A549 (cell line): Measurements from ENCODE around the gene GLT1D1.

Experiments used
- CHD2 ChIP-seq: fragments of 150-350 bp; IDR thresholded peaks from 2 replicates; pipeline ENCODE4 v1.6.1; 2014; ENCODE audit warnings: low read length; ENCODE audit not compliant: partially characterized antibody
- CTCF ChIP-seq: fragments of >200 bp; sonication (Bioruptor Twin); formaldehyde crosslinking; IDR thresholded peaks from 3 replicates; pipeline ENCODE4 v1.5.1; 2016
- JUNB ChIP-seq: fragments of >200 bp; sonication (Bioruptor Twin); formaldehyde crosslinking; IDR thresholded peaks from 2 replicates; pipeline ENCODE4 v1.6.1; 2016
- MAX ChIP-seq: IDR thresholded peaks from 2 replicates; pipeline ENCODE4 v1.6.1; 2012
- NR3C1 ChIP-seq: fragments of >200 bp; sonication (Bioruptor Twin); formaldehyde crosslinking; IDR thresholded peaks from 3 replicates; pipeline ENCODE4 v1.6.1; 2017
- PBX3 ChIP-seq: IDR thresholded peaks from 2 replicates; pipeline ENCODE4 v1.6.1; 2012
- POLR2A ChIP-seq: IDR thresholded peaks from 2 replicates; pipeline ENCODE4 v1.6.1; 2012; ENCODE audit warnings: mild to moderate bottlenecking, low read length
- RCOR1 ChIP-seq: fragments of 150-350 bp; IDR thresholded peaks from 2 replicates; pipeline ENCODE4 v1.6.1; 2014; ENCODE audit warnings: antibody characterized with exemption, low read length, low read depth
- REST ChIP-seq: fragments of 200-600 bp; sonication (generic); IDR thresholded peaks from 2 replicates; pipeline ENCODE4 v1.6.1; 2016; ENCODE audit warnings: antibody characterized with exemption, mild to moderate bottlenecking, moderate library complexity
- SREBF2 ChIP-seq: fragments of 450-650 bp; IDR thresholded peaks from 2 replicates; pipeline ENCODE4 v1.6.1; 2014; ENCODE audit warnings: mild to moderate bottlenecking, moderate library complexity
- ZC3H11A ChIP-seq: fragments of 450-650 bp; IDR thresholded peaks from 2 replicates; pipeline ENCODE4 v1.6.1; 2014; ENCODE audit warnings: antibody characterized with exemption, mild to moderate bottlenecking
- ZFP36 ChIP-seq: fragments of 450-650 bp; IDR thresholded peaks from 2 replicates; pipeline ENCODE4 v1.6.1; 2014; ENCODE audit warnings: borderline replicate concordance; ENCODE audit not compliant: partially characterized antibody
- ZSCAN20 ChIP-seq: fragments of 250-450 bp; sonication (Bioruptor Pico); IDR thresholded peaks from 2 replicates; pipeline ENCODE4 v1.8.0; 2022; ENCODE audit warnings: mild to moderate bottlenecking, moderate library complexity

- TF ChIP-seq CTCF: no peak
- TF ChIP-seq MAX: no peak
- TF ChIP-seq POLR2A: no peak
- TF ChIP-seq SREBF2: no peak
- TF ChIP-seq RCOR1: no peak
- TF ChIP-seq ZC3H11A: no peak
- no peak for TF ChIP-seq PBX3
- no peak for TF ChIP-seq REST
- TF ChIP-seq CHD2: no peak
- no peak for TF ChIP-seq ZSCAN20 (CRISPR knock-in tag)
- TF ChIP-seq NR3C1: no peak
- TF ChIP-seq ZFP36: no peak
- TF ChIP-seq JUNB: no peak
Measured at GRCh38 chr12:129005416-129005815, 152.1 kb downstream of the GLT1D1 start.
